Endothelial cell of umbilical vein (primary cell): ENCODE results near the gene GIN1. TPM values are rescaled to one million over a fixed set of nuclear protein-coding genes. Genes with fewer than 3 reads are reported as not detected.

Experiments used
- BruUV-seq: library from RNA; stranded (reverse); fragments of 400-500 nt; replicated peaks from 2 replicates; lab custom pipeline; 2021; lab: Mats Ljungman, UMichigan
- CTCF ChIA-PET: fragments of 300-600, 350-600 bp; sonication (Branson Sonifier 250); formaldehyde crosslinking; loops from one replicate; lab custom pipeline; 2021; ENCODE audit warnings: antibody characterized with exemption, inconsistent platforms; lab: Charles Lee
- POLR2A ChIA-PET: fragments of 300-600, 350-600 bp; sonication (Branson Sonifier 250); formaldehyde crosslinking; loops from one replicate; lab custom pipeline; 2021; ENCODE audit warnings: antibody characterized with exemption, inconsistent platforms; lab: Charles Lee
- DNase-seq: peaks from one replicate; pipeline ENCODE4 v3.0.0-alpha.2; 2011; ENCODE audit warnings: low read depth, low spot score
- FAIRE-seq: peaks from 2 replicates; lab custom pipeline; 2011; peaks lifted over from hg19 to GRCh38; lab: Jason Lieb, UNC
- H2AFZ ChIP-seq: 2 replicates; pipeline ENCODE4 v1.6.0; 2012; ENCODE audit warnings: low read depth, low read length, control low read depth, inconsistent platforms
- H3K27ac ChIP-seq: 2 replicates; pipeline ENCODE4 v1.5.1; 2011; ENCODE audit warnings: low read depth, mild to moderate bottlenecking, control low read depth, low read length, moderate library complexity; ENCODE audit not compliant: insufficient read depth
- H3K27me3 ChIP-seq, 2 experiments: 2 replicates each; pipeline versions ENCODE4 v1.6.0 to v1.6.1; 2011; ENCODE audit warnings: low read length in 2 of 2, mixed read lengths in 1 of 2; ENCODE audit not compliant: control insufficient read depth in 2 of 2, insufficient read depth in 2 of 2
- H3K36me3 ChIP-seq, 2 experiments: 2 replicates in 1 of 2; 3 replicates in 1 of 2; pipeline ENCODE4 v1.5.1; 2011; ENCODE audit warnings: low read length in 2 of 2, mild to moderate bottlenecking in 1 of 2, moderate library complexity in 1 of 2; ENCODE audit not compliant: control insufficient read depth in 2 of 2, insufficient read depth in 2 of 2; ENCODE audit errors: extremely low read depth in 1 of 2
- H3K4me1 ChIP-seq: 3 replicates; pipeline ENCODE4 v1.5.1; 2011; ENCODE audit warnings: mild to moderate bottlenecking, low read length; ENCODE audit not compliant: control insufficient read depth, insufficient read depth; ENCODE audit errors: extremely low read depth
- H3K4me2 ChIP-seq: 2 replicates; pipeline ENCODE4 v1.6.1; 2011; ENCODE audit warnings: low read length, control low read depth, mixed read lengths; ENCODE audit not compliant: insufficient read depth
- H3K4me3 ChIP-seq, 3 experiments: fragments of 200-600 bp in 1 of 3; sonication (generic), shearing (Covaris generic) in 1 of 3; replicated peaks in 1 of 3; 2 replicates each; pipeline ENCODE4 v1.5.1; 2011 to 2016; ENCODE audit warnings: control low read depth in 3 of 3, low read length in 3 of 3, mild to moderate bottlenecking in 2 of 3, inconsistent platforms in 1 of 3, low read depth in 1 of 3, moderate library complexity in 1 of 3; ENCODE audit not compliant: insufficient read depth in 1 of 3
- H3K79me2 ChIP-seq: 2 replicates; pipeline ENCODE4 v1.6.0; 2012; ENCODE audit warnings: low read length, inconsistent platforms; ENCODE audit not compliant: control insufficient read depth, insufficient read depth
- H3K9ac ChIP-seq: replicated peaks from 2 replicates; pipeline ENCODE3; 2011; ENCODE audit warnings: low read length, control low read depth; ENCODE audit not compliant: insufficient read depth; ENCODE audit errors: extremely low read depth
- H3K9me1 ChIP-seq: replicated peaks from 3 replicates; pipeline ENCODE4 v1.6.0; 2011; ENCODE audit warnings: mild to moderate bottlenecking, low read length; ENCODE audit not compliant: control insufficient read depth, insufficient read depth; ENCODE audit errors: extremely low read depth
- H3K9me3 ChIP-seq: replicated peaks from 2 replicates; pipeline ENCODE4 v1.5.1; 2012; ENCODE audit warnings: low read length, inconsistent platforms; ENCODE audit not compliant: control insufficient read depth, insufficient read depth
- H4K20me1 ChIP-seq: replicated peaks from 2 replicates; pipeline ENCODE3; 2011; ENCODE audit warnings: mild to moderate bottlenecking, low read length; ENCODE audit not compliant: control insufficient read depth, insufficient read depth; ENCODE audit errors: extremely low read depth
- EZH2 ChIP-seq: IDR thresholded peaks from 2 replicates; pipeline ENCODE4 v1.6.1; 2012; ENCODE audit warnings: borderline replicate concordance, low read depth, mild to moderate bottlenecking, moderate library complexity, low read length, inconsistent platforms; ENCODE audit not compliant: severe bottlenecking
- FOS ChIP-seq: IDR thresholded peaks from 2 replicates; pipeline ENCODE4 v1.6.1; 2011; ENCODE audit warnings: mild to moderate bottlenecking, low read length, moderate library complexity, borderline replicate concordance; ENCODE audit not compliant: insufficient read depth
- GATA2 ChIP-seq: IDR thresholded peaks from 2 replicates; pipeline ENCODE4 v1.7.0; 2011; ENCODE audit warnings: low read depth, mild to moderate bottlenecking, moderate library complexity, mixed read lengths, low read length; ENCODE audit not compliant: insufficient read length, insufficient read depth
- JUN ChIP-seq: IDR thresholded peaks from 2 replicates; pipeline ENCODE4 v1.6.1; 2011; ENCODE audit warnings: borderline replicate concordance, low read depth; ENCODE audit not compliant: insufficient read length, insufficient read depth
- MYC ChIP-seq: IDR thresholded peaks from one replicate; pipeline ENCODE4 v1.6.1; 2011; ENCODE audit warnings: mild to moderate bottlenecking, low read depth, low read length
- POLR2A ChIP-seq: IDR thresholded peaks from 2 replicates; pipeline ENCODE4 v1.6.1; 2012; ENCODE audit warnings: low read depth, mild to moderate bottlenecking, control low read depth, low read length
- POLR2AphosphoS5 ChIP-seq: IDR thresholded peaks from 2 replicates; pipeline ENCODE4 v1.6.1; 2012; ENCODE audit warnings: low read depth, mild to moderate bottlenecking, control low read depth, low read length, moderate library complexity; ENCODE audit not compliant: insufficient read depth
- dilution Hi-C: fragments of 300-500 bp; cut with MboI; formaldehyde crosslinking; loops from one replicate; pipeline ENCODE4 v1.15.0; 2019; ENCODE audit warnings: low sequenced_read_pairs; ENCODE audit not compliant: extremely low pct_ligation_motif_present
- intact Hi-C: fragments of 100-400 bp; cut with micrococcal nuclease; formaldehyde crosslinking; loops from one replicate; pipeline ENCODE4 v1.10.0; 2022
- polyA plus RNA-seq, 4 experiments: library from polyadenylated mRNA; depleted of rRNA in 3 of 4; stranded (reverse) in 3 of 4; unstranded in 1 of 4; fragments of >200 nt; gene quantifications; 2 replicates each; pipeline versions ENCODE4 v1.2.1 to v1.2.3, GENCODE V29; 2011 to 2012; ENCODE audit warnings: missing spikeins in 1 of 4
- total RNA-seq: library from RNA; stranded (reverse); gene quantifications from 2 replicates; pipeline ENCODE4 v1.2.3, GENCODE V29; 2021
- TF ChIP-seq, protein P1 (sequence below), 2 donors: IDR thresholded peaks; 1 replicate in 1 of 2; 2 replicates in 1 of 2; pipeline ENCODE4 v1.5.1; 2011; ENCODE audit warnings: low read length in 2 of 2, mild to moderate bottlenecking in 2 of 2, moderate library complexity in 2 of 2, control low read depth in 1 of 2, inconsistent platforms in 1 of 2, low read depth in 1 of 2; ENCODE audit not compliant: insufficient read depth in 1 of 2; ENCODE audit errors: extremely low read depth in 1 of 2
- TF ChIP-seq, protein P2 (sequence below): IDR thresholded peaks from 2 replicates; pipeline ENCODE4 v1.6.1; 2011; ENCODE audit not compliant: insufficient read depth, insufficient read length

GIN1 gene
- total and polyA plus RNA-seq, 2 donors (not counting 3 experiments of a cell fraction or from before 2014, with no cell fraction given) = 0.98 to 4.4 TPM

DNA sequence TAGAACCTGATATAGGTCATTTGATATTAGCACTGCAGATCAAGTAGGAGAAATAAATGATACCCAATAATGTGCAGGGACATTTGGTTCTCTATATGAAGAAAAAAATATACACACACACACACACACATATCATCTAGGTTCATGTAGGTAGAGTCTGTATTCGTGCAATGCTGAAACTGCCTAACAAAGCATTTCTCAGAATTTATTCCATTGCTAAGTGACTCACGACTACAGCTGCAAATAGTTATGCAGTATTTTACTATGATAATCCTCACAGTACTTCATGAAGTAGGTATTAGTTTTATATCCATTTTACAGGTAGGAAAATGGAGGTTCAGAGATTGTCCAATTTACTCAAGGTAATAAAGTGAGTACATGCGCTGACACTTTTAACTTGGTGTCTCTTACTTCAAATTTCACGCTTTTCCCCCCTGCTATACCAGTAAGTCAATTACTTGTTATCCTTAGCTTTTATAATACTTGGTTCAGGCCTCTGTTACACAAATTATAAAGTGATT, 2.4 kb downstream of the GIN1 start:
- H3K27me3 ChIP-seq = no peaks in the 10 kb centered on the region
- ChIA-PET CTCF (no interaction called here), POLR2A (no interaction called here)
- H3K9me1 ChIP-seq = no peaks in the 10 kb centered on the region
- H3K4me2 ChIP-seq = no peak overlapping the region
- DNase-seq = no peak
- no peak overlapping the region for H3K27ac ChIP-seq
- dilution Hi-C loops = no loop called here
- intact Hi-C loops = no loop called here
- FAIRE-seq = no peak
- TF ChIP-seq EZH2 = no peak
- no peak for TF ChIP-seq POLR2A
- TF ChIP-seq FOS = no peak
- no peak for TF ChIP-seq JUN
- TF ChIP-seq, protein P1, sequence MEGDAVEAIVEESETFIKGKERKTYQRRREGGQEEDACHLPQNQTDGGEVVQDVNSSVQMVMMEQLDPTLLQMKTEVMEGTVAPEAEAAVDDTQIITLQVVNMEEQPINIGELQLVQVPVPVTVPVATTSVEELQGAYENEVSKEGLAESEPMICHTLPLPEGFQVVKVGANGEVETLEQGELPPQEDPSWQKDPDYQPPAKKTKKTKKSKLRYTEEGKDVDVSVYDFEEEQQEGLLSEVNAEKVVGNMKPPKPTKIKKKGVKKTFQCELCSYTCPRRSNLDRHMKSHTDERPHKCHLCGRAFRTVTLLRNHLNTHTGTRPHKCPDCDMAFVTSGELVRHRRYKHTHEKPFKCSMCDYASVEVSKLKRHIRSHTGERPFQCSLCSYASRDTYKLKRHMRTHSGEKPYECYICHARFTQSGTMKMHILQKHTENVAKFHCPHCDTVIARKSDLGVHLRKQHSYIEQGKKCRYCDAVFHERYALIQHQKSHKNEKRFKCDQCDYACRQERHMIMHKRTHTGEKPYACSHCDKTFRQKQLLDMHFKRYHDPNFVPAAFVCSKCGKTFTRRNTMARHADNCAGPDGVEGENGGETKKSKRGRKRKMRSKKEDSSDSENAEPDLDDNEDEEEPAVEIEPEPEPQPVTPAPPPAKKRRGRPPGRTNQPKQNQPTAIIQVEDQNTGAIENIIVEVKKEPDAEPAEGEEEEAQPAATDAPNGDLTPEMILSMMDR (IDR thresholded peaks at IDR 0.05; ENCODE audit: extremely low read depth in 1 of 2, insufficient read depth in 1 of 2, low read depth in 1 of 2, low read length in 2 of 2) = no peak
- no peak for TF ChIP-seq MYC
- no peak overlapping the region for H3K4me3 ChIP-seq
- peaks cover 19% of the 10 kb centered on the region for H3K4me1 ChIP-seq
- H3K9me3 ChIP-seq = no peaks in the 10 kb centered on the region
- no peak overlapping the region for H3K9ac ChIP-seq
- H4K20me1 ChIP-seq = no peaks in the 10 kb centered on the region
- no TSS peak for BruUV-seq
- no peak overlapping the region for H2AFZ ChIP-seq
- peaks cover 26% of the 10 kb centered on the region for H3K79me2 ChIP-seq
- H3K36me3 ChIP-seq = no peaks in the 10 kb centered on the region

DNA sequence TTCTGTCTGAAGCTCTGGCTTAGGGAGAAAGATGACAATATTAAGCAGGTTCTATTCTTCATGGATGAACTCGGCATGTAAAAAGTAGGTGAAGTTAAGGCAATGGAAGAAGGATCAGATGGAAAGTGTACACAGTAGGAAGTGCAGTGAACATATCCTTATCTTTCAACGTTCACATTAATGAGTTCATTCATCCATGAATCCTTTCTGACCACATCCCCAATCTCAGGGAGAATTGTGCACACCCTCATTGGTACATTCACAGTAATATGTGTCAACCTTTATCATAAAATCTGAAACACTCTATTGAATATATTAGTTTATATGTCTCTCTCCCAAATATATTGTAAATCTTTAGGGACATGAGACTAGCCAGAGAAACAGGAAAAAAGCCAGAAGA, 5.5 kb downstream of the GIN1 start:
- H3K9me1 ChIP-seq = no peaks in the 10 kb centered on the region
- FAIRE-seq = no peak
- peaks cover 4% of the 10 kb centered on the region for H3K79me2 ChIP-seq
- no peak overlapping the region for H3K9ac ChIP-seq
- H3K9me3 ChIP-seq = no peaks in the 10 kb centered on the region
- no peaks in the 10 kb centered on the region for H3K27me3 ChIP-seq
- dilution Hi-C loops (no loop called here), intact Hi-C loops (no loop called here)
- no peak overlapping the region for H3K27ac ChIP-seq
- DNase-seq = no peak
- no peak overlapping the region for H3K4me3 ChIP-seq
- no TSS peak for BruUV-seq
- ChIA-PET POLR2A (no interaction called here), CTCF (no interaction called here)
- TF ChIP-seq, protein P1 (IDR thresholded peaks at IDR 0.05; ENCODE audit: extremely low read depth in 1 of 2, insufficient read depth in 1 of 2, low read depth in 1 of 2, low read length in 2 of 2) = no peak
- no peak for TF ChIP-seq POLR2A
- no peak for TF ChIP-seq POLR2AphosphoS5
- no peak for TF ChIP-seq GATA2
- no peak for TF ChIP-seq FOS
- no peak for TF ChIP-seq EZH2
- TF ChIP-seq, protein P2, sequence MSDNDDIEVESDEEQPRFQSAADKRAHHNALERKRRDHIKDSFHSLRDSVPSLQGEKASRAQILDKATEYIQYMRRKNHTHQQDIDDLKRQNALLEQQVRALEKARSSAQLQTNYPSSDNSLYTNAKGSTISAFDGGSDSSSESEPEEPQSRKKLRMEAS = no peak
- no peak for TF ChIP-seq JUN
- TF ChIP-seq MYC = no peak
- H3K36me3 ChIP-seq = no peaks in the 10 kb centered on the region
- H3K4me2 ChIP-seq = no peak overlapping the region
- no peak overlapping the region for H2AFZ ChIP-seq
- H4K20me1 ChIP-seq = no peaks in the 10 kb centered on the region
- peaks cover 9% of the 10 kb centered on the region for H3K4me1 ChIP-seq
